H9 (cell line): ENCODE results near the gene MMP14. TPM values are rescaled to one million over a fixed set of nuclear protein-coding genes. Genes with fewer than 3 reads are reported as not detected.
"Not testable (repeated sequence)": the region's sequence is repeated elsewhere in the genome, so short reads cannot be mapped to it uniquely, and the experiment has no call there.

Experiments
- DNase-seq: peaks from one replicate; pipeline ENCODE4 v3.0.0-alpha.2; 2017
- H2AFZ ChIP-seq: one replicate; pipeline ENCODE4 v1.6.1; 2013; ENCODE audit warnings: mild to moderate bottlenecking, low read length, control low read depth, moderate library complexity
- H2AK5ac ChIP-seq: 2 replicates; pipeline ENCODE4 v1.6.1; 2013; ENCODE audit warnings: low read length, control low read depth, mixed read lengths; ENCODE audit not compliant: insufficient read length
- H2BK120ac ChIP-seq: one replicate; pipeline ENCODE4 v1.6.1; 2013; ENCODE audit warnings: low read depth, mild to moderate bottlenecking, low read length, control low read depth, inconsistent platforms; ENCODE audit not compliant: poor library complexity, severe bottlenecking
- H2BK12ac ChIP-seq: 2 replicates; pipeline ENCODE4 v1.6.1; 2013; ENCODE audit warnings: low read length, control low read depth, mixed read lengths, low read depth; ENCODE audit not compliant: insufficient read length
- H2BK15ac ChIP-seq: 2 replicates; pipeline ENCODE4 v1.6.1; 2013; ENCODE audit warnings: low read depth, low read length, control low read depth
- H2BK20ac ChIP-seq: one replicate; pipeline ENCODE4 v1.6.1; 2013; ENCODE audit warnings: low read depth, mild to moderate bottlenecking, low read length, control low read depth, inconsistent platforms; ENCODE audit not compliant: poor library complexity, severe bottlenecking
- H2BK5ac ChIP-seq: 2 replicates; pipeline ENCODE4 v1.6.1; 2013; ENCODE audit warnings: low read length, control low read depth, mixed read lengths; ENCODE audit not compliant: insufficient read length
- H3K14ac ChIP-seq: 2 replicates; pipeline ENCODE4 v1.6.1; 2013; ENCODE audit warnings: low read length, control low read depth; ENCODE audit not compliant: insufficient read depth
- H3K18ac ChIP-seq: 2 replicates; pipeline ENCODE4 v1.6.1; 2013; ENCODE audit warnings: low read depth, mild to moderate bottlenecking, mixed read lengths, low read length, control low read depth; ENCODE audit not compliant: insufficient read length
- H3K23ac ChIP-seq: 2 replicates; pipeline ENCODE4 v1.6.1; 2013; ENCODE audit warnings: low read length, control low read depth, mixed read lengths, low read depth; ENCODE audit not compliant: insufficient read length
- H3K23me2 ChIP-seq: 2 replicates; pipeline ENCODE4 v1.6.1; 2013; ENCODE audit warnings: low read depth, mild to moderate bottlenecking, mixed read lengths, low read length, control low read depth; ENCODE audit not compliant: insufficient read length, poor library complexity, severe bottlenecking
- H3K27ac ChIP-seq: 2 replicates; pipeline ENCODE4 v1.5.1; 2013; ENCODE audit warnings: low read length, control low read depth, mixed read lengths, low read depth; ENCODE audit not compliant: insufficient read length
- H3K27me3 ChIP-seq: 2 replicates; pipeline ENCODE4 v1.6.1; 2013; ENCODE audit warnings: low read length, control low read depth, inconsistent platforms; ENCODE audit not compliant: insufficient read depth
- H3K4ac ChIP-seq: 2 replicates; pipeline ENCODE4 v1.6.1; 2013; ENCODE audit warnings: low read depth, mild to moderate bottlenecking, control low read depth, inconsistent platforms, low read length, moderate library complexity
- H3K4me1 ChIP-seq: 2 replicates; pipeline ENCODE4 v1.6.1; 2013; ENCODE audit warnings: low read length, control low read depth, inconsistent platforms; ENCODE audit not compliant: insufficient read depth
- H3K4me2 ChIP-seq: 2 replicates; pipeline ENCODE4 v1.6.1; 2013; ENCODE audit warnings: low read length, control low read depth, mixed read lengths; ENCODE audit not compliant: insufficient read length, insufficient read depth
- H3K56ac ChIP-seq: 2 replicates; pipeline ENCODE4 v1.6.1; 2013; ENCODE audit warnings: low read depth, mild to moderate bottlenecking, mixed read lengths, low read length, control low read depth; ENCODE audit not compliant: insufficient read length
- H3K79me1 ChIP-seq: 2 replicates; pipeline ENCODE4 v1.6.1; 2013; ENCODE audit warnings: low read depth, mild to moderate bottlenecking, moderate library complexity, low read length, control low read depth, inconsistent platforms; ENCODE audit not compliant: insufficient read depth, poor library complexity, severe bottlenecking
- H3K79me2 ChIP-seq: 2 replicates; pipeline ENCODE4 v1.6.1; 2013; ENCODE audit warnings: low read length, control low read depth, inconsistent platforms; ENCODE audit not compliant: insufficient read depth
- H3K9ac ChIP-seq: 2 replicates; pipeline ENCODE4 v1.6.1; 2013; ENCODE audit warnings: low read length, control low read depth, mixed read lengths; ENCODE audit not compliant: insufficient read length; ENCODE audit errors: extremely low read depth
- H3K9me3 ChIP-seq: one replicate; pipeline ENCODE4 v1.6.1; 2013; ENCODE audit warnings: low read depth, low read length, inconsistent platforms; ENCODE audit not compliant: control insufficient read depth
- H3T11ph ChIP-seq: one replicate; pipeline ENCODE4 v1.6.1; 2013; ENCODE audit warnings: mild to moderate bottlenecking, low read length, control low read depth, inconsistent platforms
- H4K20me1 ChIP-seq: one replicate; pipeline ENCODE4 v1.6.1; 2013; ENCODE audit not compliant: control insufficient read depth, insufficient read length, insufficient read depth
- H4K5ac ChIP-seq: 2 replicates; pipeline ENCODE4 v1.6.1; 2013; ENCODE audit warnings: low read depth, mild to moderate bottlenecking, mixed read lengths, low read length, control low read depth; ENCODE audit not compliant: insufficient read length
- H4K8ac ChIP-seq: replicated peaks from 2 replicates; pipeline ENCODE4 v1.6.1; 2013; ENCODE audit warnings: low read length, control low read depth, mixed read lengths, low read depth; ENCODE audit not compliant: insufficient read length
- H4K91ac ChIP-seq: 2 replicates; pipeline ENCODE4 v1.6.1; 2013; ENCODE audit warnings: low read depth, mild to moderate bottlenecking, moderate library complexity, mixed read lengths, low read length, control low read depth; ENCODE audit not compliant: insufficient read length
- H3K27ac Mint-ChIP-seq, 3 experiments: 2 replicates in 2 of 3; 3 replicates in 1 of 3; pipeline ENCODE4 v1.8.0; 2020 to 2021; ENCODE audit warnings: mixed read lengths in 3 of 3, mild to moderate bottlenecking in 1 of 3, moderate library complexity in 1 of 3
- H3K27me3 Mint-ChIP-seq: 2 replicates; pipeline ENCODE4 v1.8.0; 2021; ENCODE audit warnings: low read depth, mild to moderate bottlenecking, moderate library complexity, mixed read lengths
- H3K36me3 Mint-ChIP-seq, 3 experiments: 2 replicates in 2 of 3; 3 replicates in 1 of 3; pipeline ENCODE4 v1.8.0; 2020 to 2021; ENCODE audit warnings: low read depth in 3 of 3, mixed read lengths in 3 of 3; ENCODE audit not compliant: insufficient read depth in 1 of 3
- H3K4me1 Mint-ChIP-seq, 2 experiments: 2 replicates each; pipeline ENCODE4 v1.8.0; 2020; ENCODE audit warnings: mixed read lengths in 2 of 2
- H3K4me3 Mint-ChIP-seq, 2 experiments: 2 replicates in 1 of 2; 3 replicates in 1 of 2; pipeline ENCODE4 v1.8.0; 2020 to 2021; ENCODE audit warnings: mild to moderate bottlenecking in 2 of 2, mixed read lengths in 2 of 2, moderate library complexity in 1 of 2
- H3K9me3 Mint-ChIP-seq, 2 experiments: 2 replicates in 1 of 2; 3 replicates in 1 of 2; pipeline ENCODE4 v1.8.0; 2020; ENCODE audit warnings: mild to moderate bottlenecking in 2 of 2, mixed read lengths in 2 of 2, moderate library complexity in 1 of 2
- WGBS: extraction: QIAGEN DNeasy Blood & Tissue Kit; methylation state at CpG from one replicate; pipeline ENCODE4 v1.1.7; 2013; ENCODE audit warnings: missing lambda C conversion rate, low lambda C conversion rate, mixed read lengths; ENCODE audit not compliant: insufficient read length; ENCODE audit errors: extremely low coverage; 5-methylcytosine and 5-hydroxymethylcytosine counted together
- total RNA-seq: library from RNA; stranded (reverse); gene quantifications from 2 replicates; pipeline ENCODE4 v1.2.1, GENCODE V29; 2021
- TF ChIP-seq, protein P1 (sequence below): fragments of 200-600 bp; sonication (generic); conservative IDR thresholded peaks from 3 replicates; pipeline ENCODE4 v1.8.0; 2021; ENCODE audit warnings: antibody characterized with exemption, mild to moderate bottlenecking

Gene MMP14
- total RNA-seq, 1 experiment from 2014 or later = 56.5 TPM

DNA sequence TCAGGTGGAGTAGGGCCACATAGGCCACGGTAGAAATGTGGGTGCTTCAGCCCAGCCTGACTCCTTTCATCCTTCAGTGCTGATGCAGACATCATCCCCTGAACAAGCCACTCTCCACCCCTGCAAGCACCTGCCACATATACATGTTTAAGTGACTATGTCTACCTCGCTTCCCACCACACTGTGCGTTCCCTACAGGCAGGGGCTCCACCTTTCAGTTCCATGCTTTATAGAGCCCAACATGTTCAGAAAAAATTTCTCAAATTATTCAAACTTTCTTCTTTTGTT lies 32.8 kb upstream of the MMP14 start:
- Histone ChIP-seq H3K79me2 (no peaks in the 10 kb centered on the region), H3K4me1 (no peaks in the 10 kb centered on the region), H3K9me3 (no peaks in the 10 kb centered on the region), H3K27me3 (no peaks in the 10 kb centered on the region), H3K18ac (no peak overlapping the region), H4K5ac (no peak overlapping the region), H3K9ac (no peak overlapping the region), H2AK5ac (no peak overlapping the region), H2BK15ac (no peak overlapping the region), H4K91ac (no peak overlapping the region), H2BK120ac (no peak overlapping the region), H2BK20ac (no peak overlapping the region), H2BK5ac (no peak overlapping the region), H4K8ac (no peak overlapping the region), H3K4ac (no peak overlapping the region), H3K14ac (no peak overlapping the region), H3K23ac (no peak overlapping the region), H2AFZ (no peak overlapping the region), H3T11ph (no peak overlapping the region), H3K4me2 (no peak overlapping the region), H3K27ac (no peak overlapping the region), H2BK12ac (no peak overlapping the region), H3K23me2 (no peaks in the 10 kb centered on the region), H3K79me1 (no peaks in the 10 kb centered on the region), H3K56ac (no peak overlapping the region), H4K20me1 (no peaks in the 10 kb centered on the region)
- TF ChIP-seq, protein P1, sequence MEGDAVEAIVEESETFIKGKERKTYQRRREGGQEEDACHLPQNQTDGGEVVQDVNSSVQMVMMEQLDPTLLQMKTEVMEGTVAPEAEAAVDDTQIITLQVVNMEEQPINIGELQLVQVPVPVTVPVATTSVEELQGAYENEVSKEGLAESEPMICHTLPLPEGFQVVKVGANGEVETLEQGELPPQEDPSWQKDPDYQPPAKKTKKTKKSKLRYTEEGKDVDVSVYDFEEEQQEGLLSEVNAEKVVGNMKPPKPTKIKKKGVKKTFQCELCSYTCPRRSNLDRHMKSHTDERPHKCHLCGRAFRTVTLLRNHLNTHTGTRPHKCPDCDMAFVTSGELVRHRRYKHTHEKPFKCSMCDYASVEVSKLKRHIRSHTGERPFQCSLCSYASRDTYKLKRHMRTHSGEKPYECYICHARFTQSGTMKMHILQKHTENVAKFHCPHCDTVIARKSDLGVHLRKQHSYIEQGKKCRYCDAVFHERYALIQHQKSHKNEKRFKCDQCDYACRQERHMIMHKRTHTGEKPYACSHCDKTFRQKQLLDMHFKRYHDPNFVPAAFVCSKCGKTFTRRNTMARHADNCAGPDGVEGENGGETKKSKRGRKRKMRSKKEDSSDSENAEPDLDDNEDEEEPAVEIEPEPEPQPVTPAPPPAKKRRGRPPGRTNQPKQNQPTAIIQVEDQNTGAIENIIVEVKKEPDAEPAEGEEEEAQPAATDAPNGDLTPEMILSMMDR = no peak
- peaks cover 6 to 8% of the 10 kb centered on the region in 2 experiments for H3K4me1 Mint-ChIP-seq
- H3K36me3 Mint-ChIP-seq = no peaks in the 10 kb centered on the region
- no peak overlapping the region for H3K27ac Mint-ChIP-seq
- no CpG with 5 or more reads among the region's 3 CpGs for WGBS
- no peak for DNase-seq
- no peaks in the 10 kb centered on the region; the same call in 1 of the 2 replicates for H3K27me3 Mint-ChIP-seq
- H3K9me3 Mint-ChIP-seq = no peaks in the 10 kb centered on the region
- no peak overlapping the region for H3K4me3 Mint-ChIP-seq

DNA sequence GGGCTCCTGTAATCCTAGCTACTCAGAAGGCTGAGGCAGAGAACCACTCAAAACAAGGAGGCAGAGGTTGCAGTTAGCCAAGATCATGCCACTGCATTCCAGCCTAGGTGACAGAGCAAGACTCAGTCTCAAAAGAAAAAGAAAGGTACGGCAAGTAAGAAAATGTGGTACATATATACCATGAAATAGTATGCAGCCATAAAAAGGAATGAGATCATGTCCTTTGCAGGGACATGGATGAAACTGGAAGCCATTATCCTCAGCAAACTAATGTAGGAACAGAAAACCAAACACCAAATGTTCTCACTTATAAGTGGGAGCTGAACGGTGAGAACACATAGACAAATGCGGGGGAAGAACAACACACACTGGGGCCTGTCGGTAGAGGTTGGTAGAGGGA lies 31.1 kb upstream of the MMP14 start:
- not testable (repeated sequence) for H3K18ac ChIP-seq, H3K9me3 ChIP-seq, DNase-seq, H2BK15ac ChIP-seq, H4K91ac ChIP-seq, H3K56ac ChIP-seq, H2BK120ac ChIP-seq, H3K9ac ChIP-seq, H3K79me2 ChIP-seq, H2AK5ac ChIP-seq, H4K20me1 ChIP-seq, H3K4me1 ChIP-seq, H3K27me3 Mint-ChIP-seq, H3K4me2 ChIP-seq, H2BK5ac ChIP-seq, H3K27me3 ChIP-seq, H3T11ph ChIP-seq, H3K4ac ChIP-seq, H3K36me3 Mint-ChIP-seq, H3K23me2 ChIP-seq, H4K8ac ChIP-seq, H2BK20ac ChIP-seq, H3K23ac ChIP-seq, H4K5ac ChIP-seq, H2BK12ac ChIP-seq, H3K14ac ChIP-seq, H3K79me1 ChIP-seq, H3K4me3 Mint-ChIP-seq, H3K27ac Mint-ChIP-seq, H3K27ac ChIP-seq, H3K4me1 Mint-ChIP-seq, H3K9me3 Mint-ChIP-seq, H2AFZ ChIP-seq
- WGBS = no CpG with 5 or more reads among the region's 4 CpGs
